IMR-90 (cell line): ENCODE results near the gene CEL. TPM values are rescaled to one million over a fixed set of nuclear protein-coding genes. Genes with fewer than 3 reads are reported as not detected.

Experiments
- ATAC-seq: fragments of 200-7000 bp; cut with Tn5 transposase; 2 replicates; pipeline ENCODE4 v1.9.1; 2020; ENCODE audit warnings: low read depth, mild to moderate bottlenecking, moderate library complexity
- BruUV-seq: library from RNA; stranded (reverse); fragments of 400-500 nt; replicated peaks from 2 replicates; lab custom pipeline; 2021; lab: Mats Ljungman, UMichigan
- CTCF ChIA-PET: fragments of 300-600 bp; formaldehyde crosslinking; extraction: SDS; loops from one replicate; lab custom pipeline; 2021; ENCODE audit warnings: antibody characterized with exemption; lab: Yijun Ruan, JAX
- POLR2A ChIA-PET: fragments of 300-600 bp; sonication (Branson Sonifier 250); formaldehyde crosslinking; loops from one replicate; lab custom pipeline; 2022; ENCODE audit warnings: antibody characterized with exemption; ENCODE audit not compliant: unreplicated experiment; lab: Charles Lee
- DNase-seq: peaks from one replicate; pipeline ENCODE4 v3.0.0; 2013
- H2AFZ ChIP-seq: replicated peaks from 2 replicates; pipeline ENCODE3; 2013; ENCODE audit warnings: low read length, mild to moderate bottlenecking; ENCODE audit not compliant: poor library complexity
- H2AK5ac ChIP-seq: 2 replicates; pipeline ENCODE4 v1.6.1; 2013; ENCODE audit warnings: low read depth, low read length, inconsistent platforms
- H2AK9ac ChIP-seq: replicated peaks from 2 replicates; pipeline ENCODE3; 2013; ENCODE audit warnings: mild to moderate bottlenecking, low read depth, low read length, moderate library complexity; ENCODE audit not compliant: poor library complexity
- H2BK120ac ChIP-seq: 2 replicates; pipeline ENCODE4 v1.6.1; 2013; ENCODE audit warnings: low read depth, low read length, inconsistent platforms
- H2BK15ac ChIP-seq: 3 replicates; pipeline ENCODE4 v1.6.1; 2013; ENCODE audit warnings: low read depth, low read length, inconsistent platforms
- H2BK20ac ChIP-seq: 2 replicates; pipeline ENCODE4 v1.6.1; 2013; ENCODE audit warnings: low read depth, mild to moderate bottlenecking, inconsistent platforms, low read length, moderate library complexity
- H2BK5ac ChIP-seq: 2 replicates; pipeline ENCODE4 v1.6.1; 2013; ENCODE audit warnings: mild to moderate bottlenecking, low read depth, low read length, inconsistent platforms; ENCODE audit not compliant: poor library complexity, severe bottlenecking
- H3K14ac ChIP-seq: replicated peaks from 2 replicates; pipeline ENCODE4 v1.6.1; 2013; ENCODE audit warnings: low read depth, low read length, inconsistent platforms
- H3K18ac ChIP-seq: 2 replicates; pipeline ENCODE4 v1.6.1; 2013; ENCODE audit warnings: low read depth, low read length, control low read depth
- H3K23ac ChIP-seq: 2 replicates; pipeline ENCODE4 v1.6.1; 2013; ENCODE audit warnings: low read depth, low read length, inconsistent platforms
- H3K27ac ChIP-seq: 2 replicates; pipeline ENCODE4 v1.5.1; 2013; ENCODE audit warnings: mild to moderate bottlenecking, control low read depth, low read length; ENCODE audit not compliant: insufficient read depth
- H3K27me3 ChIP-seq: 2 replicates; pipeline ENCODE4 v1.6.1; 2013; ENCODE audit warnings: low read length; ENCODE audit not compliant: control insufficient read depth, insufficient read depth
- H3K36me3 ChIP-seq: 2 replicates; pipeline ENCODE4 v1.6.1; 2013; ENCODE audit warnings: low read length, mixed read lengths; ENCODE audit not compliant: control insufficient read depth, insufficient read depth
- H3K4ac ChIP-seq: 2 replicates; pipeline ENCODE4 v1.6.1; 2013; ENCODE audit warnings: low read depth, low read length, inconsistent platforms
- H3K4me1 ChIP-seq: 2 replicates; pipeline ENCODE4 v1.6.1; 2013; ENCODE audit warnings: low read length, mixed read lengths; ENCODE audit not compliant: control insufficient read depth, insufficient read depth
- H3K4me2 ChIP-seq: 2 replicates; pipeline ENCODE4 v1.6.1; 2013; ENCODE audit warnings: low read depth, mild to moderate bottlenecking, control low read depth, low read length, moderate library complexity
- H3K4me3 ChIP-seq: 2 replicates; pipeline ENCODE4 v1.5.1; 2013; ENCODE audit warnings: low read depth, mild to moderate bottlenecking, control low read depth, low read length, moderate library complexity; ENCODE audit not compliant: insufficient read depth
- H3K56ac ChIP-seq: 2 replicates; pipeline ENCODE4 v1.6.1; 2013; ENCODE audit warnings: low read length, inconsistent platforms; ENCODE audit not compliant: insufficient read depth; ENCODE audit errors: extremely low read depth
- H3K79me1 ChIP-seq, 2 experiments: 2 replicates each; pipeline ENCODE4 v1.6.1; 2013; ENCODE audit warnings: low read length in 2 of 2, inconsistent platforms in 1 of 2, low read depth in 1 of 2
- H3K9ac ChIP-seq: 2 replicates; pipeline ENCODE4 v1.6.1; 2013; ENCODE audit warnings: low read depth, low read length, control low read depth
- H3K9me1 ChIP-seq: 2 replicates; pipeline ENCODE4 v1.6.1; 2013; ENCODE audit warnings: low read length, inconsistent platforms; ENCODE audit not compliant: insufficient read depth
- H3K9me3 ChIP-seq: 2 replicates; pipeline ENCODE4 v1.6.1; 2013; ENCODE audit warnings: low read length; ENCODE audit not compliant: control insufficient read depth, insufficient read depth
- H4K20me1 ChIP-seq: 2 replicates; pipeline ENCODE4 v1.6.1; 2013; ENCODE audit warnings: low read length, inconsistent platforms; ENCODE audit not compliant: insufficient read depth
- H4K5ac ChIP-seq: 2 replicates; pipeline ENCODE4 v1.6.1; 2013; ENCODE audit warnings: mild to moderate bottlenecking, low read depth, low read length, control low read depth
- H4K8ac ChIP-seq, 2 experiments: 2 replicates each; pipeline ENCODE4 v1.6.1; 2013; ENCODE audit warnings: low read depth in 2 of 2, low read length in 2 of 2, control low read depth in 1 of 2, inconsistent platforms in 1 of 2
- H4K91ac ChIP-seq: 2 replicates; pipeline ENCODE4 v1.6.1; 2013; ENCODE audit warnings: low read depth, low read length, inconsistent platforms; ENCODE audit not compliant: insufficient read depth
- CEBPB ChIP-seq: IDR thresholded peaks from 2 replicates; pipeline ENCODE4 v1.6.1; 2012; ENCODE audit warnings: low read depth, low read length, improper control_type of control experiment
- CHD1 ChIP-seq: IDR thresholded peaks from 2 replicates; pipeline ENCODE4 v1.6.1; 2012; ENCODE audit warnings: low read depth, low read length, improper control_type of control experiment
- FOS ChIP-seq: fragments of 150-350 bp; IDR thresholded peaks from 2 replicates; pipeline ENCODE4 v1.6.1; 2016; ENCODE audit warnings: low read depth, low read length
- MAFK ChIP-seq: IDR thresholded peaks from 2 replicates; pipeline ENCODE4 v1.6.1; 2012; ENCODE audit warnings: low read depth, low read length, improper control_type of control experiment
- MAZ ChIP-seq: IDR thresholded peaks from 2 replicates; pipeline ENCODE4 v1.6.1; 2012; ENCODE audit warnings: low read depth, mild to moderate bottlenecking, low read length, improper control_type of control experiment, moderate library complexity, borderline replicate concordance
- POLR2A ChIP-seq: IDR thresholded peaks from 2 replicates; pipeline ENCODE4 v1.6.1; 2012; ENCODE audit warnings: mild to moderate bottlenecking, low read depth, low read length
- RAD21 ChIP-seq: IDR thresholded peaks from 2 replicates; pipeline ENCODE4 v1.6.1; 2012; ENCODE audit warnings: low read length, improper control_type of control experiment
- RFX5 ChIP-seq: IDR thresholded peaks from 2 replicates; pipeline ENCODE4 v1.8.0; 2012; ENCODE audit warnings: low read depth, mild to moderate bottlenecking, low read length, moderate library complexity
- SMC3 ChIP-seq: fragments of 150-350 bp; IDR thresholded peaks from 2 replicates; pipeline ENCODE4 v1.6.1; 2016; ENCODE audit warnings: low read depth, mild to moderate bottlenecking, antibody characterized with exemption, low read length, moderate library complexity
- WGBS, 2 experiments: methylation state at CpG; one replicate each; pipeline versions ENCODE4 v1.1.5 to v1.1.7; 2013; ENCODE audit warnings: missing lambda C conversion rate in 2 of 2; ENCODE audit not compliant: insufficient read length in 1 of 2; ENCODE audit errors: extremely low coverage in 2 of 2; 5-methylcytosine and 5-hydroxymethylcytosine counted together
- dilution Hi-C: fragments of 300-500 bp; cut with HindIII; formaldehyde crosslinking; loops from one replicate; pipeline ENCODE4 v1.14.3; 2018; ENCODE audit warnings: low sequenced_read_pairs; ENCODE audit not compliant: unreplicated experiment
- in situ Hi-C: fragments of 300-500 bp; cut with MboI; formaldehyde crosslinking; loops from 3 replicates; pipeline ENCODE4 v1.14.3; 2019; ENCODE audit warnings: low sequenced_read_pairs, inconsistent platforms, mixed read lengths
- intact Hi-C: fragments of 100-400 bp; cut with micrococcal nuclease; formaldehyde crosslinking; loops from 2 replicates; pipeline ENCODE4 v1.10.0; 2022
- polyA plus RNA-seq, 3 experiments: library from polyadenylated mRNA; depleted of rRNA; stranded (reverse); fragments of >200 nt; gene quantifications; 2 replicates each; pipeline ENCODE4 v1.2.3, GENCODE V29; 2012; ENCODE audit warnings: low replicate concordance in 1 of 3
- total RNA-seq: library from RNA; depleted of rRNA; stranded (reverse); fragments of >200 nt; gene quantifications from 2 replicates; pipeline ENCODE4 v1.2.3, GENCODE V29; 2012
- TF ChIP-seq, protein P1 (sequence below): fragments of 150-350 bp; IDR thresholded peaks from 2 replicates; pipeline ENCODE4 v1.6.1; 2016; ENCODE audit warnings: low read depth, mild to moderate bottlenecking, low read length, moderate library complexity, borderline replicate concordance
- TF ChIP-seq, protein P2 (sequence below): conservative IDR thresholded peaks from 2 replicates; pipeline ENCODE4 v1.5.1; 2012; ENCODE audit warnings: mild to moderate bottlenecking, low read depth, low read length, improper control_type of control experiment

The CEL gene
- total and polyA plus RNA-seq, 2 of the 4 experiments (the other 2 are of a cell fraction), result under 0.01 to 0.75 TPM

DNA sequence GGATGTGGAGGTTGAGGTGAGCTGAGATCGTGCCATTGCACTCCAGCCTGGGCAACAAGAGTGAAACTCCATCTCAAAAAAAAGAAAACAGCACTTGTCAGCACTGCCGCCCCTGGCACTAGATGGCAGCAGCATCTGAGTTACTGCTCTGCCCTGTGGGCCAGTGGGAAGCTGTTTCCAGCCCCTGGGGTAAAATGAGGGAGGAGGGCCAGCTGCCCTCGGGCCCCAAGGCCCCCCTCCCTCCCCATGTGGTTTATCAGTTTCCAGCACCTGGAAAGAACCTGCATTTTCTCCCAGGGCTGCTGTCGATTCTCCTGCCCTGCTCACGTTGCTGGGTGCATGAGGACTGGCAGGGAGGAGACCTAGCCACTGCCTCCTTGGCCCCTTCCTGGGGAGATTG lies 13.2 kb upstream of the CEL start:
- Histone ChIP-seq H4K8ac (no peak overlapping the region), H3K14ac (no peak overlapping the region), H3K4ac (no peak overlapping the region), H3K79me1 (peaks cover 3 to 21% of the 10 kb centered on the region in 2 experiments; a peak in 3 of 4 replicates), H2AK9ac (no peak overlapping the region), H3K18ac (no peak overlapping the region), H2BK20ac (no peak overlapping the region), H3K36me3 (peaks cover 61% of the 10 kb centered on the region), H2AFZ (no peak overlapping the region), H3K4me2 (no peak overlapping the region), H4K20me1 (peaks cover 8% of the 10 kb centered on the region), H3K27ac (no peak overlapping the region), H2BK120ac (no peak overlapping the region), H3K4me1 (no peaks in the 10 kb centered on the region), H3K4me3 (no peak overlapping the region), H3K23ac (no peak overlapping the region), H2BK5ac (no peak overlapping the region), H2BK15ac (no peak overlapping the region), H3K9ac (no peak overlapping the region), H3K9me3 (no peaks in the 10 kb centered on the region), H3K56ac (no peak overlapping the region), H3K27me3 (no peaks in the 10 kb centered on the region), H4K5ac (no peak overlapping the region), H3K9me1 (no peaks in the 10 kb centered on the region), H2AK5ac (no peak overlapping the region), H4K91ac (no peak overlapping the region)
- TF ChIP-seq, protein P1, sequence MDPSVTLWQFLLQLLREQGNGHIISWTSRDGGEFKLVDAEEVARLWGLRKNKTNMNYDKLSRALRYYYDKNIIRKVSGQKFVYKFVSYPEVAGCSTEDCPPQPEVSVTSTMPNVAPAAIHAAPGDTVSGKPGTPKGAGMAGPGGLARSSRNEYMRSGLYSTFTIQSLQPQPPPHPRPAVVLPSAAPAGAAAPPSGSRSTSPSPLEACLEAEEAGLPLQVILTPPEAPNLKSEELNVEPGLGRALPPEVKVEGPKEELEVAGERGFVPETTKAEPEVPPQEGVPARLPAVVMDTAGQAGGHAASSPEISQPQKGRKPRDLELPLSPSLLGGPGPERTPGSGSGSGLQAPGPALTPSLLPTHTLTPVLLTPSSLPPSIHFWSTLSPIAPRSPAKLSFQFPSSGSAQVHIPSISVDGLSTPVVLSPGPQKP, result no peak
- TF ChIP-seq MAZ (no peak), MAFK (no peak), CHD1 (no peak), RFX5 (no peak), CEBPB (no peak), RAD21 (peak; percentile 47), FOS (no peak), POLR2A (no peak), SMC3 (peak; percentile 25; the same call in 1 of the 2 replicates)
- TF ChIP-seq, protein P2, sequence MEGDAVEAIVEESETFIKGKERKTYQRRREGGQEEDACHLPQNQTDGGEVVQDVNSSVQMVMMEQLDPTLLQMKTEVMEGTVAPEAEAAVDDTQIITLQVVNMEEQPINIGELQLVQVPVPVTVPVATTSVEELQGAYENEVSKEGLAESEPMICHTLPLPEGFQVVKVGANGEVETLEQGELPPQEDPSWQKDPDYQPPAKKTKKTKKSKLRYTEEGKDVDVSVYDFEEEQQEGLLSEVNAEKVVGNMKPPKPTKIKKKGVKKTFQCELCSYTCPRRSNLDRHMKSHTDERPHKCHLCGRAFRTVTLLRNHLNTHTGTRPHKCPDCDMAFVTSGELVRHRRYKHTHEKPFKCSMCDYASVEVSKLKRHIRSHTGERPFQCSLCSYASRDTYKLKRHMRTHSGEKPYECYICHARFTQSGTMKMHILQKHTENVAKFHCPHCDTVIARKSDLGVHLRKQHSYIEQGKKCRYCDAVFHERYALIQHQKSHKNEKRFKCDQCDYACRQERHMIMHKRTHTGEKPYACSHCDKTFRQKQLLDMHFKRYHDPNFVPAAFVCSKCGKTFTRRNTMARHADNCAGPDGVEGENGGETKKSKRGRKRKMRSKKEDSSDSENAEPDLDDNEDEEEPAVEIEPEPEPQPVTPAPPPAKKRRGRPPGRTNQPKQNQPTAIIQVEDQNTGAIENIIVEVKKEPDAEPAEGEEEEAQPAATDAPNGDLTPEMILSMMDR, result peak; percentile 37; the same call in 1 of the 2 replicates
- dilution Hi-C loops, result no loop called here
- BruUV-seq, result no TSS peak
- ATAC-seq (peak; percentile 85), DNase-seq (peak; percentile 11)
- in situ Hi-C loops, result loop anchor here (5.0 to 25.0 kb wide), 2 partner anchors 104 to 439 kb away; partner anchors contain the start of gene SLC2A6
- POLR2A ChIA-PET, result no interaction called here
- WGBS, 2 experiments, result 93% methylated on average over 2 of the region's 5 CpGs; no CpG with 5 or more reads in 1 of the 2 experiments
- intact Hi-C loops, result no loop called here
- CTCF ChIA-PET, result no interaction called here
